PC-3 (cell line): ENCODE data around the gene PLXNA2.

Experiments
- CTCF ChIP-seq: fragments of 300-600 bp; sonication (generic); conservative IDR thresholded peaks from 2 replicates; pipeline ENCODE4 v1.5.1; 2017; ENCODE audit warnings: antibody characterized with exemption, low read depth, mild to moderate bottlenecking, low read length
- EZH2 ChIP-seq: fragments of 300-600 bp; sonication (generic); IDR thresholded peaks from one replicate; pipeline ENCODE4 v1.6.1; 2017; ENCODE audit warnings: antibody characterized with exemption, mild to moderate bottlenecking, low read length; ENCODE audit not compliant: unreplicated experiment

GRCh38 chr1:208162903-208163302, 81.3 kb downstream of the PLXNA2 start:
- no peak for TF ChIP-seq CTCF
- TF ChIP-seq EZH2: no peak
